SK-N-SH (cell line): ENCODE measurements around the gene SETD7. TPM values are rescaled to one million over a fixed set of nuclear protein-coding genes. Genes with fewer than 3 reads are reported as not detected.

Source experiments
- CTCF ChIA-PET: fragments of 300-600, 350-600 bp; formaldehyde crosslinking; extraction: SDS; loops from one replicate; lab custom pipeline; 2021; lab: Yijun Ruan, JAX
- POLR2A ChIA-PET: fragments of 350-600 bp; sonication (Branson Sonifier 250); formaldehyde crosslinking; extraction: SDS; loops from one replicate; lab custom pipeline; 2020; ENCODE audit warnings: antibody characterized with exemption, inconsistent platforms; lab: Yijun Ruan, JAX
- DNase-seq: peaks from one replicate; pipeline ENCODE4 v3.0.0; 2012
- H2AFZ ChIP-seq: fragments of 200-600 bp; sonication (generic); 2 replicates; pipeline ENCODE4 v1.8.1; 2016; ENCODE audit warnings: antibody characterized with exemption, mild to moderate bottlenecking, low read depth
- H3F3A ChIP-seq: fragments of 200-600 bp; sonication (generic); replicated peaks from 2 replicates; pipeline ENCODE3; 2016; ENCODE audit warnings: antibody characterized with exemption, mild to moderate bottlenecking; ENCODE audit not compliant: insufficient read depth
- H3K27ac ChIP-seq, 2 experiments: fragments of 200-500 bp in 1 of 2; fragments of 200-600 bp in 1 of 2; sonication (Bioruptor generic) in 1 of 2; sonication (generic), shearing (Covaris generic) in 1 of 2; 2 replicates each; pipeline versions ENCODE4 v1.5.1 to v1.6.1; 2014 to 2016; ENCODE audit warnings: low read depth in 2 of 2, inconsistent platforms in 1 of 2, low read length in 1 of 2, mild to moderate bottlenecking in 1 of 2, mixed read lengths in 1 of 2
- H3K27me3 ChIP-seq: fragments of 200-600 bp; sonication (generic), shearing (Covaris generic); 2 replicates; pipeline ENCODE4 v1.6.1; 2016; ENCODE audit warnings: mixed run types; ENCODE audit not compliant: insufficient read depth
- H3K36me3 ChIP-seq, 2 experiments: fragments of 200-500 bp in 1 of 2; fragments of 200-600 bp in 1 of 2; sonication (Bioruptor generic) in 1 of 2; sonication (generic) in 1 of 2; replicated peaks in 1 of 2; 2 replicates each; pipeline versions ENCODE3 to v1.5.1; 2014 to 2016; ENCODE audit warnings: low read length in 1 of 2, mild to moderate bottlenecking in 1 of 2; ENCODE audit not compliant: insufficient read depth in 2 of 2, control insufficient read depth in 1 of 2
- H3K4me1 ChIP-seq, 2 experiments: fragments of 200-500 bp in 1 of 2; fragments of 200-600 bp in 1 of 2; sonication (Bioruptor generic) in 1 of 2; sonication (generic), shearing (Covaris generic) in 1 of 2; 2 replicates each; pipeline versions ENCODE4 v1.5.1 to v1.6.1; 2014 to 2016; ENCODE audit warnings: low read depth in 1 of 2, low read length in 1 of 2, mixed run types in 1 of 2; ENCODE audit not compliant: insufficient read depth in 2 of 2, control insufficient read depth in 1 of 2
- H3K4me2 ChIP-seq: fragments of 200-600 bp; sonication (generic), shearing (Covaris generic); 2 replicates; pipeline ENCODE4 v1.6.1; 2017; ENCODE audit warnings: mixed run types
- H3K4me3 ChIP-seq, 2 experiments: fragments of 200-500 bp in 1 of 2; fragments of 200-600 bp in 1 of 2; sonication (Bioruptor generic) in 1 of 2; sonication (generic), shearing (Covaris generic) in 1 of 2; 2 replicates each; pipeline versions ENCODE4 v1.5.1 to v1.8.1; 2014 to 2016; ENCODE audit warnings: low read depth in 2 of 2, inconsistent platforms in 1 of 2, low read length in 1 of 2, mild to moderate bottlenecking in 1 of 2, mixed read lengths in 1 of 2, moderate library complexity in 1 of 2
- H3K79me2 ChIP-seq: fragments of 200-600 bp; sonication (generic); 2 replicates; pipeline ENCODE4 v1.8.1; 2017; ENCODE audit warnings: mild to moderate bottlenecking; ENCODE audit not compliant: insufficient read depth
- H3K9ac ChIP-seq: fragments of 200-600 bp; sonication (generic); 2 replicates; pipeline ENCODE4 v1.6.1; 2017; ENCODE audit warnings: mixed run types
- H3K9me2 ChIP-seq: fragments of 200-600 bp; sonication (generic); 2 replicates; pipeline ENCODE4 v1.6.1; 2017; ENCODE audit warnings: mixed run types
- H3K9me3 ChIP-seq: fragments of 200-600 bp; sonication (generic); 2 replicates; pipeline ENCODE4 v1.6.1; 2017; ENCODE audit warnings: mixed run types, mild to moderate bottlenecking, moderate library complexity
- H4K20me1 ChIP-seq: fragments of 200-600 bp; sonication (generic); 2 replicates; pipeline ENCODE4 v1.6.1; 2017; ENCODE audit warnings: mild to moderate bottlenecking, mixed run types; ENCODE audit not compliant: insufficient read depth
- CHD2 ChIP-seq: fragments of 150-350 bp; IDR thresholded peaks from 2 replicates; pipeline ENCODE4 v1.6.1; 2018; ENCODE audit warnings: low read length; ENCODE audit not compliant: partially characterized antibody
- ELF1 ChIP-seq: IDR thresholded peaks from 2 replicates; pipeline ENCODE4 v1.4.0; 2012
- EZH2phosphoT487 ChIP-seq: fragments of 200-600 bp; sonication (generic); IDR thresholded peaks from 2 replicates; pipeline ENCODE4 v1.6.1; 2017; ENCODE audit warnings: low read depth, mixed run types, mild to moderate bottlenecking, antibody characterized with exemption, moderate library complexity, borderline replicate concordance
- FOSL2 ChIP-seq: IDR thresholded peaks from 2 replicates; pipeline ENCODE4 v1.4.0; 2012; ENCODE audit warnings: low read depth, mild to moderate bottlenecking, moderate library complexity, borderline replicate concordance
- FOXJ3 ChIP-seq: sonication (generic); formaldehyde crosslinking; IDR thresholded peaks from 2 replicates; pipeline ENCODE4 v1.5.1; 2020; ENCODE audit warnings: mild to moderate bottlenecking, missing genetic modification reagents
- FOXM1 ChIP-seq: IDR thresholded peaks from 2 replicates; pipeline ENCODE4 v1.4.0; 2012; ENCODE audit warnings: low read depth, mild to moderate bottlenecking
- NFIC ChIP-seq: IDR thresholded peaks from 2 replicates; pipeline ENCODE4 v1.4.0; 2012; ENCODE audit warnings: borderline replicate concordance
- POLR2AphosphoS5 ChIP-seq: IDR thresholded peaks from 2 replicates; pipeline ENCODE4 v1.6.1; 2012; ENCODE audit warnings: low read depth, low read length
- RAD21 ChIP-seq: IDR thresholded peaks from 2 replicates; pipeline ENCODE4 v1.6.1; 2012; ENCODE audit warnings: mild to moderate bottlenecking, low read length
- RFX5 ChIP-seq: IDR thresholded peaks from 2 replicates; pipeline ENCODE4 v1.6.1; 2012; ENCODE audit warnings: mild to moderate bottlenecking, improper control_type of control experiment, low read length
- RXRA ChIP-seq: IDR thresholded peaks from 2 replicates; pipeline ENCODE4 v1.4.0; 2012; ENCODE audit warnings: low read depth, mild to moderate bottlenecking, borderline replicate concordance
- SIN3A ChIP-seq: IDR thresholded peaks from 2 replicates; pipeline ENCODE4 v1.6.1; 2012; ENCODE audit warnings: low read depth, mild to moderate bottlenecking, low read length, moderate library complexity, borderline replicate concordance
- TCF12 ChIP-seq: IDR thresholded peaks from 2 replicates; pipeline ENCODE4 v1.4.0; 2012
- TEAD4 ChIP-seq: IDR thresholded peaks from 2 replicates; pipeline ENCODE4 v1.4.0; 2012; ENCODE audit warnings: mild to moderate bottlenecking, borderline replicate concordance; ENCODE audit not compliant: insufficient read depth
- WGBS: methylation state at CpG from one replicate; pipeline ENCODE4 v1.1.6; 2017; ENCODE audit warnings: low lambda C conversion rate; 5-methylcytosine and 5-hydroxymethylcytosine counted together
- polyA plus RNA-seq, 3 experiments: library from polyadenylated mRNA; depleted of rRNA; stranded (reverse); fragments of >200 nt; gene quantifications; 2 replicates each; pipeline ENCODE4 v1.2.3, GENCODE V29; 2012
- TF ChIP-seq, protein P1 (sequence below): IDR thresholded peaks from 2 replicates; pipeline ENCODE4 v1.6.1; 2012; ENCODE audit warnings: mild to moderate bottlenecking, low read depth, low read length, moderate library complexity
- TF ChIP-seq, protein P2 (sequence below): fragments of 200-600 bp; sonication (generic); IDR thresholded peaks from 2 replicates; pipeline ENCODE4 v1.6.1; 2017; ENCODE audit warnings: antibody characterized with exemption, mild to moderate bottlenecking, moderate library complexity
- TF ChIP-seq, protein P3 (sequence below): fragments of 150-350 bp; IDR thresholded peaks from 2 replicates; pipeline ENCODE4 v1.6.1; 2016; ENCODE audit warnings: mild to moderate bottlenecking, low read depth, low read length
- TF ChIP-seq, protein P4 (sequence below): fragments of 150-350 bp; IDR thresholded peaks from 2 replicates; pipeline ENCODE4 v1.6.1; 2017; ENCODE audit warnings: antibody characterized with exemption, low read length, low read depth, borderline replicate concordance

SETD7 gene
- polyA plus RNA-seq, 1 of the 3 experiments (the other 2 are of a cell fraction) = 5.0 TPM

DNA sequence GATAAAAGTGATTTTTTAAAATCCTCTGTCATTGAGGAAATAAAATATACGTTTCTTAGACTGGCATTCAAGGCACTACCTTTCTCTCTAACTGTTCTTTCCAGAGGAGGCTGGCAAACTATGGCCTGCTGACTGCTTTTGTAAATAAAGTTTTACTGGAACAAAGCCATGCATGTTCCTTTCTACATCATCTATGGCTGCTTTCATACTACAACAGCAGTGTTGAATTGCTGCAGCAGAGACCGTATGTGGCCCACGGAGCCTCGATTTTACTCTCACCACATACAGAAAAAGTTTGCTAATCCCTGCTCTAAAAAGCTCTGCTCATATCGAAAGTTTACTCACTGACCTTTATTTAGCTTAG is 20.2 kb downstream of the SETD7 start (continued):
- TF ChIP-seq, protein P1, sequence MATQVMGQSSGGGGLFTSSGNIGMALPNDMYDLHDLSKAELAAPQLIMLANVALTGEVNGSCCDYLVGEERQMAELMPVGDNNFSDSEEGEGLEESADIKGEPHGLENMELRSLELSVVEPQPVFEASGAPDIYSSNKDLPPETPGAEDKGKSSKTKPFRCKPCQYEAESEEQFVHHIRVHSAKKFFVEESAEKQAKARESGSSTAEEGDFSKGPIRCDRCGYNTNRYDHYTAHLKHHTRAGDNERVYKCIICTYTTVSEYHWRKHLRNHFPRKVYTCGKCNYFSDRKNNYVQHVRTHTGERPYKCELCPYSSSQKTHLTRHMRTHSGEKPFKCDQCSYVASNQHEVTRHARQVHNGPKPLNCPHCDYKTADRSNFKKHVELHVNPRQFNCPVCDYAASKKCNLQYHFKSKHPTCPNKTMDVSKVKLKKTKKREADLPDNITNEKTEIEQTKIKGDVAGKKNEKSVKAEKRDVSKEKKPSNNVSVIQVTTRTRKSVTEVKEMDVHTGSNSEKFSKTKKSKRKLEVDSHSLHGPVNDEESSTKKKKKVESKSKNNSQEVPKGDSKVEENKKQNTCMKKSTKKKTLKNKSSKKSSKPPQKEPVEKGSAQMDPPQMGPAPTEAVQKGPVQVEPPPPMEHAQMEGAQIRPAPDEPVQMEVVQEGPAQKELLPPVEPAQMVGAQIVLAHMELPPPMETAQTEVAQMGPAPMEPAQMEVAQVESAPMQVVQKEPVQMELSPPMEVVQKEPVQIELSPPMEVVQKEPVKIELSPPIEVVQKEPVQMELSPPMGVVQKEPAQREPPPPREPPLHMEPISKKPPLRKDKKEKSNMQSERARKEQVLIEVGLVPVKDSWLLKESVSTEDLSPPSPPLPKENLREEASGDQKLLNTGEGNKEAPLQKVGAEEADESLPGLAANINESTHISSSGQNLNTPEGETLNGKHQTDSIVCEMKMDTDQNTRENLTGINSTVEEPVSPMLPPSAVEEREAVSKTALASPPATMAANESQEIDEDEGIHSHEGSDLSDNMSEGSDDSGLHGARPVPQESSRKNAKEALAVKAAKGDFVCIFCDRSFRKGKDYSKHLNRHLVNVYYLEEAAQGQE = no peak
- TF ChIP-seq, all 33 proteins: peak for 0

DNA sequence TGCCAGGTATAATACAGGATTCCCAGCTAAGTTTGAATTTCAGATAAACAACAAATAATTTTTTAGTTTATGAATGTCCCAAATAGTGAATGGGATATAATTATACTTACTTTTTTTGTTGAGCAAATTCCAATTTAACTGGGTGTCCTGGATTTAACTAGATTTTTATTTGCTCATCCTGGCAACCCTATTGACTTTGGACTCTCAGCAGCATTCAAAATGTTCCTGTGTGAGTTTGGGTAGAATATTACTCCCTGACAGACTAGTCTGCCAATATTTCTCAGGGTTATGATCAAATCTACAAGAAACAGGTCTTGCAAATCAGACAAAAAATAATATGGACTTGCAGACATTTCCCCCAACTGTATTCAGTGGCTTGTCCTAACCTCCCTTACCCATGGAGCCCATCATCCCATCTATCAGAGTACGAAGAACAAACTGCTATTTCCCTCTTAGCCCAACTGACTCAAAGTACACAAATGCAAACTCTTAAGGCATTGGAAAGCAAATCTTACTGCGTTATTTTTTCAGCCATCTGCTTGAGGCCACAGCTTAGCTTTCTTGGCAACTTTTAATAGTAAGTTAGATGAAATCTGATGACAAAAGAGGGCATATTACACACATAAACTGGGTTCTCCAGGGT is 20.7 kb downstream of the SETD7 start:
- POLR2A ChIA-PET = no interaction called here
- H3K4me2 ChIP-seq = no peak overlapping the region

More for the DNA sequence above, 20.7 kb downstream of the SETD7 start:
- Histone ChIP-seq H4K20me1 (no peaks in the 10 kb centered on the region), H3K9me3 (no peaks in the 10 kb centered on the region), H3K27ac (no peak overlapping the region), H3K9me2 (no peaks in the 10 kb centered on the region), H3K27me3 (no peaks in the 10 kb centered on the region)
- TF ChIP-seq RFX5 (no peak), TEAD4 (no peak), FOSL2 (no peak), EZH2phosphoT487 (no peak), SIN3A (no peak), RAD21 (no peak), FOXJ3 (no peak), TCF12 (no peak), FOXM1 (no peak), ELF1 (no peak), CHD2 (no peak), POLR2AphosphoS5 (no peak), RXRA (no peak), NFIC (no peak)
- TF ChIP-seq, protein P2, sequence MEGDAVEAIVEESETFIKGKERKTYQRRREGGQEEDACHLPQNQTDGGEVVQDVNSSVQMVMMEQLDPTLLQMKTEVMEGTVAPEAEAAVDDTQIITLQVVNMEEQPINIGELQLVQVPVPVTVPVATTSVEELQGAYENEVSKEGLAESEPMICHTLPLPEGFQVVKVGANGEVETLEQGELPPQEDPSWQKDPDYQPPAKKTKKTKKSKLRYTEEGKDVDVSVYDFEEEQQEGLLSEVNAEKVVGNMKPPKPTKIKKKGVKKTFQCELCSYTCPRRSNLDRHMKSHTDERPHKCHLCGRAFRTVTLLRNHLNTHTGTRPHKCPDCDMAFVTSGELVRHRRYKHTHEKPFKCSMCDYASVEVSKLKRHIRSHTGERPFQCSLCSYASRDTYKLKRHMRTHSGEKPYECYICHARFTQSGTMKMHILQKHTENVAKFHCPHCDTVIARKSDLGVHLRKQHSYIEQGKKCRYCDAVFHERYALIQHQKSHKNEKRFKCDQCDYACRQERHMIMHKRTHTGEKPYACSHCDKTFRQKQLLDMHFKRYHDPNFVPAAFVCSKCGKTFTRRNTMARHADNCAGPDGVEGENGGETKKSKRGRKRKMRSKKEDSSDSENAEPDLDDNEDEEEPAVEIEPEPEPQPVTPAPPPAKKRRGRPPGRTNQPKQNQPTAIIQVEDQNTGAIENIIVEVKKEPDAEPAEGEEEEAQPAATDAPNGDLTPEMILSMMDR = no peak
- TF ChIP-seq, protein P3, sequence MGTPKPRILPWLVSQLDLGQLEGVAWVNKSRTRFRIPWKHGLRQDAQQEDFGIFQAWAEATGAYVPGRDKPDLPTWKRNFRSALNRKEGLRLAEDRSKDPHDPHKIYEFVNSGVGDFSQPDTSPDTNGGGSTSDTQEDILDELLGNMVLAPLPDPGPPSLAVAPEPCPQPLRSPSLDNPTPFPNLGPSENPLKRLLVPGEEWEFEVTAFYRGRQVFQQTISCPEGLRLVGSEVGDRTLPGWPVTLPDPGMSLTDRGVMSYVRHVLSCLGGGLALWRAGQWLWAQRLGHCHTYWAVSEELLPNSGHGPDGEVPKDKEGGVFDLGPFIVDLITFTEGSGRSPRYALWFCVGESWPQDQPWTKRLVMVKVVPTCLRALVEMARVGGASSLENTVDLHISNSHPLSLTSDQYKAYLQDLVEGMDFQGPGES = no peak
- TF ChIP-seq, protein P4, sequence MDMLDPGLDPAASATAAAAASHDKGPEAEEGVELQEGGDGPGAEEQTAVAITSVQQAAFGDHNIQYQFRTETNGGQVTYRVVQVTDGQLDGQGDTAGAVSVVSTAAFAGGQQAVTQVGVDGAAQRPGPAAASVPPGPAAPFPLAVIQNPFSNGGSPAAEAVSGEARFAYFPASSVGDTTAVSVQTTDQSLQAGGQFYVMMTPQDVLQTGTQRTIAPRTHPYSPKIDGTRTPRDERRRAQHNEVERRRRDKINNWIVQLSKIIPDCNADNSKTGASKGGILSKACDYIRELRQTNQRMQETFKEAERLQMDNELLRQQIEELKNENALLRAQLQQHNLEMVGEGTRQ = no peak
- TF ChIP-seq, all 33 proteins: peak for 0
- peaks cover 7% of the 10 kb centered on the region for H3F3A ChIP-seq
- peaks cover 3 to 12% of the 10 kb centered on the region in 2 experiments for H3K36me3 ChIP-seq
- H3K4me1 ChIP-seq = peaks cover 0 to 3% of the 10 kb centered on the region in 2 experiments; a peak in 1 of 4 replicates
- DNase-seq = no peak
- 93% methylated on average over 2 of the region's 2 CpGs for WGBS
- H2AFZ ChIP-seq = no peak overlapping the region
- CTCF ChIA-PET = interaction anchor here (0.9 to 1.7 kb wide), 2 partner anchors 21 to 38 kb away, joined by 3 to 4 read pairs; partner anchors contain the start of gene SETD7
- peaks cover 15% of the 10 kb centered on the region for H3K79me2 ChIP-seq
- H3K4me3 ChIP-seq = no peak overlapping the region
- no peak overlapping the region for H3K9ac ChIP-seq
